HEK293 (cell line): ENCODE data around the gene UNC93B1.

Experiments used
- PRDM1 ChIP-seq: fragments of 450-650 bp; formaldehyde crosslinking; IDR thresholded peaks from 2 replicates; pipeline ENCODE4; 2016; ENCODE audit warnings: missing biosample characterization, missing genetic modification characterization
- ZNF2 ChIP-seq: fragments of 450-650 bp; formaldehyde crosslinking; IDR thresholded peaks from 2 replicates; pipeline ENCODE4 v1.5.1; 2016; ENCODE audit warnings: missing biosample characterization, missing genetic modification characterization
- ZNF266 ChIP-seq: fragments of 450-650 bp; formaldehyde crosslinking; IDR thresholded peaks from 2 replicates; pipeline ENCODE4 v1.5.1; 2016; ENCODE audit warnings: missing biosample characterization, missing genetic modification characterization, low read depth
- ZNF274 ChIP-seq, 2 experiments: fragments of 200-500 bp in 1 of 2; fragments of 450-650 bp in 1 of 2; sonication (Bioruptor generic) in 1 of 2; formaldehyde crosslinking in 1 of 2; IDR thresholded peaks; 2 replicates each; pipeline versions ENCODE4 v1.5.1 to v1.6.1; 2014 to 2016; ENCODE audit warnings: borderline replicate concordance in 1 of 2, inconsistent platforms in 1 of 2, low read length in 1 of 2, missing biosample characterization in 1 of 2, missing genetic modification characterization in 1 of 2
- TF ChIP-seq, protein P1 (sequence below): fragments of 450-650 bp; formaldehyde crosslinking; IDR thresholded peaks from 2 replicates; pipeline ENCODE4 v1.5.1; 2016; ENCODE audit warnings: missing biosample characterization, missing genetic modification characterization

DNA sequence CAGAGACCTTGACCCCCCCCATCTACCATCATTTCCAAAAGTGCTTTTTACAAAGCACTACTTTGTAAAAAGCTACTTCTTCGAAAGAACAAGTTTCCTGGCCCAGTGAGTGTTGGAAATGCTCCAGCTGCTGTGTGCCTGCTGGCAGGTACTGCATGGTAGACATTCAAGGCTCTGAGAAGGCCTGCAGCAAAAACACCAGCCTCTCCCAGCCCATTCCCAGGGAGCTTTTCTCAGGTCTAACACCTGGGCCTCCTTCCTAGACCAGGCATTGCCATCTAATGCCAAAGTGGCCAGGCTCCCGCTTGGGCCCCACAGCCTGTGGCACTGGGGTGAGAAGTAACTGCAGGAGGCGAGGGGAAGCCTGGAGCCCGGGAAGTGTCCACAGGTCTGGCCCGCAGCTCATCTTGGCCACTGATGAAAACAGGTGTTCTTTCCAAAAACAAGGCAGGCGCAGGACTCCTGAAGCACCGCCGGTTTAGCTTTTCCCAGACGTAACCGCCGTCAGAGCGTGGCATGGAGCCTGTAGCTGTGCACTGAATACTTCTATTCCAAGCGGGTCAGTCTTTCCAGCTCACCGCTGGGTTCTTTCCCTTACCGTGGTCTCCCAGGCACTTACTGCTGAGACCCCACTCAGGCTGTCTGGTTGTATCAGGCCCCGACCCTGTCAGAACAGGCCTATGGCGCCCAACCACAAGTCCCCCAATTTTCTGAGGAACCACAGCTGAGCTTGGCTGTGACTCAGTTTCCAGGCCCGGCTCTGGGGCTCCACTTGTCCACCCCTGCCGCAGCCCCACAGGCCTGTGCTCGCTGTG, 33.7 kb upstream of the UNC93B1 start:
- no peak for TF ChIP-seq ZNF266 (tag by site-specific recombination)
- TF ChIP-seq PRDM1 (tag by site-specific recombination) = no peak
- TF ChIP-seq, protein P1, sequence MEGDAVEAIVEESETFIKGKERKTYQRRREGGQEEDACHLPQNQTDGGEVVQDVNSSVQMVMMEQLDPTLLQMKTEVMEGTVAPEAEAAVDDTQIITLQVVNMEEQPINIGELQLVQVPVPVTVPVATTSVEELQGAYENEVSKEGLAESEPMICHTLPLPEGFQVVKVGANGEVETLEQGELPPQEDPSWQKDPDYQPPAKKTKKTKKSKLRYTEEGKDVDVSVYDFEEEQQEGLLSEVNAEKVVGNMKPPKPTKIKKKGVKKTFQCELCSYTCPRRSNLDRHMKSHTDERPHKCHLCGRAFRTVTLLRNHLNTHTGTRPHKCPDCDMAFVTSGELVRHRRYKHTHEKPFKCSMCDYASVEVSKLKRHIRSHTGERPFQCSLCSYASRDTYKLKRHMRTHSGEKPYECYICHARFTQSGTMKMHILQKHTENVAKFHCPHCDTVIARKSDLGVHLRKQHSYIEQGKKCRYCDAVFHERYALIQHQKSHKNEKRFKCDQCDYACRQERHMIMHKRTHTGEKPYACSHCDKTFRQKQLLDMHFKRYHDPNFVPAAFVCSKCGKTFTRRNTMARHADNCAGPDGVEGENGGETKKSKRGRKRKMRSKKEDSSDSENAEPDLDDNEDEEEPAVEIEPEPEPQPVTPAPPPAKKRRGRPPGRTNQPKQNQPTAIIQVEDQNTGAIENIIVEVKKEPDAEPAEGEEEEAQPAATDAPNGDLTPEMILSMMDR = no peak
- no peak for TF ChIP-seq ZNF2 (tag by site-specific recombination)
- TF ChIP-seq ZNF274 (IDR thresholded peaks at IDR 0.05; ENCODE audit: low read length) = no peak
- no peak for TF ChIP-seq ZNF274 (tag by site-specific recombination; IDR thresholded peaks at IDR 0.05; ENCODE audit: borderline replicate concordance)
